ENCODE data around the gene ANKRD36B.
"Not testable (repeated sequence)": the region's sequence is repeated elsewhere in the genome, so short reads cannot be mapped to it uniquely, and the experiment has no call there.

ANKRD36B gene

GRCh38 chr2:97593520-97593919, 3.8 kb upstream of the ANKRD36B start:
- not testable (repeated sequence) for H3K27me3 Mint-ChIP-seq; H3K4me3 Mint-ChIP-seq; H3K4me1 Mint-ChIP-seq (ENCODE audit: low read depth); H3K27ac Mint-ChIP-seq; H3K36me3 Mint-ChIP-seq (ENCODE audit: low read depth); H3K9me3 Mint-ChIP-seq; DNase-seq

- H3K27ac Mint-ChIP-seq: peak overlapping the region; percentile 86
- not testable (repeated sequence) for H3K9me3 Mint-ChIP-seq; H3K36me3 Mint-ChIP-seq (ENCODE audit: low read depth); H3K27me3 Mint-ChIP-seq; H3K4me1 Mint-ChIP-seq (ENCODE audit: low read depth)
- DNase-seq: peak; percentile 80
- H3K4me3 Mint-ChIP-seq: peak overlapping the region; percentile 74
Observed at GRCh38 chr2:97590515-97591394, 1.1 kb upstream of the ANKRD36B start.

GRCh38 chr2:97589257-97589597, 450 bp downstream of the ANKRD36B start:
- peak overlapping the region; percentile 94 for H3K4me3 Mint-ChIP-seq
- DNase-seq; H3K36me3 Mint-ChIP-seq (ENCODE audit: low read depth); H3K27me3 Mint-ChIP-seq; H3K9me3 Mint-ChIP-seq; H3K4me1 Mint-ChIP-seq (ENCODE audit: low read depth): not testable (repeated sequence)
- H3K27ac Mint-ChIP-seq: peak overlapping the region; percentile 95

GRCh38 chr2:97565674-97566073, 24.0 kb downstream of the ANKRD36B start:
- H3K9me3 Mint-ChIP-seq; H3K4me1 Mint-ChIP-seq (ENCODE audit: low read depth); H3K27ac Mint-ChIP-seq; H3K27me3 Mint-ChIP-seq; H3K4me3 Mint-ChIP-seq; DNase-seq: not testable (repeated sequence)
- H3K36me3 Mint-ChIP-seq (ENCODE audit: low read depth): peaks cover 11% of the 10 kb centered on the region

- not testable (repeated sequence) for H3K27ac Mint-ChIP-seq; DNase-seq; H3K27me3 Mint-ChIP-seq; H3K4me3 Mint-ChIP-seq; H3K9me3 Mint-ChIP-seq; H3K4me1 Mint-ChIP-seq (ENCODE audit: low read depth)
- peaks cover 90% of the 10 kb centered on the region for H3K36me3 Mint-ChIP-seq (ENCODE audit: low read depth)
Observed at GRCh38 chr2:97552406-97552805, 37.3 kb downstream of the ANKRD36B start.

- not testable (repeated sequence) for H3K27ac Mint-ChIP-seq; H3K9me3 Mint-ChIP-seq; DNase-seq; H3K27me3 Mint-ChIP-seq; H3K4me3 Mint-ChIP-seq; H3K4me1 Mint-ChIP-seq (ENCODE audit: low read depth)
- H3K36me3 Mint-ChIP-seq (ENCODE audit: low read depth): peaks cover 92% of the 10 kb centered on the region
Observed at GRCh38 chr2:97550498-97550897, 39.2 kb downstream of the ANKRD36B start.

- H3K36me3 Mint-ChIP-seq (ENCODE audit: low read depth): peaks cover 86% of the 10 kb centered on the region
- DNase-seq; H3K27ac Mint-ChIP-seq; H3K9me3 Mint-ChIP-seq; H3K27me3 Mint-ChIP-seq; H3K4me3 Mint-ChIP-seq; H3K4me1 Mint-ChIP-seq (ENCODE audit: low read depth): not testable (repeated sequence)
Observed at GRCh38 chr2:97549058-97549457, 40.6 kb downstream of the ANKRD36B start.

GRCh38 chr2:97548536-97548935, 41.1 kb downstream of the ANKRD36B start:
- peaks cover 81% of the 10 kb centered on the region for H3K36me3 Mint-ChIP-seq (ENCODE audit: low read depth)
- not testable (repeated sequence) for DNase-seq; H3K27me3 Mint-ChIP-seq; H3K27ac Mint-ChIP-seq; H3K4me1 Mint-ChIP-seq (ENCODE audit: low read depth); H3K4me3 Mint-ChIP-seq; H3K9me3 Mint-ChIP-seq

- Mint-ChIP-seq H3K4me1 (ENCODE audit: low read depth) (no peaks in the 10 kb centered on the region), H3K4me3 (no peak overlapping the region), H3K27ac (no peak overlapping the region), H3K36me3 (ENCODE audit: low read depth) (peaks cover 70% of the 10 kb centered on the region), H3K27me3 (no peaks in the 10 kb centered on the region), H3K9me3 (no peaks in the 10 kb centered on the region)
- no peak for DNase-seq
Observed at GRCh38 chr2:97546711-97547110, 43.0 kb downstream of the ANKRD36B start.

- not testable (repeated sequence) for H3K27me3 Mint-ChIP-seq; DNase-seq; H3K27ac Mint-ChIP-seq; H3K9me3 Mint-ChIP-seq; H3K4me3 Mint-ChIP-seq; H3K4me1 Mint-ChIP-seq (ENCODE audit: low read depth)
- H3K36me3 Mint-ChIP-seq (ENCODE audit: low read depth): peaks cover 61% of the 10 kb centered on the region
Observed at GRCh38 chr2:97544911-97545310, 44.8 kb downstream of the ANKRD36B start.

- H3K4me3 Mint-ChIP-seq; H3K9me3 Mint-ChIP-seq; DNase-seq; H3K4me1 Mint-ChIP-seq (ENCODE audit: low read depth); H3K27me3 Mint-ChIP-seq; H3K27ac Mint-ChIP-seq: not testable (repeated sequence)
- H3K36me3 Mint-ChIP-seq (ENCODE audit: low read depth): peaks cover 27% of the 10 kb centered on the region
Observed at GRCh38 chr2:97525904-97526303, 63.8 kb downstream of the ANKRD36B start.

GRCh38 chr2:97523816-97524215, 65.9 kb downstream of the ANKRD36B start:
- not testable (repeated sequence) for H3K4me1 Mint-ChIP-seq (ENCODE audit: low read depth); H3K27ac Mint-ChIP-seq; DNase-seq; H3K9me3 Mint-ChIP-seq; H3K4me3 Mint-ChIP-seq; H3K27me3 Mint-ChIP-seq
- peaks cover 21% of the 10 kb centered on the region for H3K36me3 Mint-ChIP-seq (ENCODE audit: low read depth)

- not testable (repeated sequence) for H3K9me3 Mint-ChIP-seq; H3K27me3 Mint-ChIP-seq; DNase-seq; H3K4me1 Mint-ChIP-seq (ENCODE audit: low read depth); H3K27ac Mint-ChIP-seq; H3K4me3 Mint-ChIP-seq
- H3K36me3 Mint-ChIP-seq (ENCODE audit: low read depth): peaks cover 20% of the 10 kb centered on the region
Observed at GRCh38 chr2:97522916-97523555, 66.6 kb downstream of the ANKRD36B start.

GRCh38 chr2:97495651-97496050, 94.0 kb downstream of the ANKRD36B start:
- not testable (repeated sequence) for H3K4me3 Mint-ChIP-seq; H3K36me3 Mint-ChIP-seq (ENCODE audit: low read depth); H3K27me3 Mint-ChIP-seq; H3K27ac Mint-ChIP-seq; DNase-seq; H3K4me1 Mint-ChIP-seq (ENCODE audit: low read depth); H3K9me3 Mint-ChIP-seq

- not testable (repeated sequence) for H3K4me1 Mint-ChIP-seq (ENCODE audit: low read depth); H3K27ac Mint-ChIP-seq
Observed at GRCh38 chr2:97490141-97490540, 99.5 kb downstream of the ANKRD36B start.

More at GRCh38 chr2:97490141-97490540, 99.5 kb downstream of the ANKRD36B start:
- H3K9me3 Mint-ChIP-seq; H3K4me3 Mint-ChIP-seq; H3K36me3 Mint-ChIP-seq (ENCODE audit: low read depth); H3K27me3 Mint-ChIP-seq: not testable (repeated sequence)
- peak; percentile 30 for DNase-seq

Measured in activated T-cell treated with anti-CD3 and anti-CD28 coated beads, Interleukin-2, amount 50 U/mL, for 24 hours (primary cell).